ENCODE measurements around the gene FGD2.

- TF ChIP-seq CTCF (IDR thresholded peaks at IDR 0.05) (no peak), EZH2 (IDR thresholded peaks at IDR 0.05; ENCODE audit: borderline replicate concordance, insufficient read depth, low read depth, low read length, poor library complexity, severe bottlenecking) (no peak)
Observed at GRCh38 chr6:37058084-37058586, 52.7 kb downstream of the FGD2 start.
